22Rv1 (cell line): ENCODE measurements around the gene DEFB112.

Source experiments
- ZFX ChIP-seq: fragments of 450-650 bp; IDR thresholded peaks from 2 replicates; pipeline ENCODE4 v1.6.1; 2017; ENCODE audit warnings: antibody characterized with exemption, borderline replicate concordance
- TF ChIP-seq, protein P1 (sequence below): fragments of 450-650 bp; IDR thresholded peaks from 2 replicates; pipeline ENCODE4 v1.5.1; 2017; ENCODE audit warnings: mild to moderate bottlenecking

DNA sequence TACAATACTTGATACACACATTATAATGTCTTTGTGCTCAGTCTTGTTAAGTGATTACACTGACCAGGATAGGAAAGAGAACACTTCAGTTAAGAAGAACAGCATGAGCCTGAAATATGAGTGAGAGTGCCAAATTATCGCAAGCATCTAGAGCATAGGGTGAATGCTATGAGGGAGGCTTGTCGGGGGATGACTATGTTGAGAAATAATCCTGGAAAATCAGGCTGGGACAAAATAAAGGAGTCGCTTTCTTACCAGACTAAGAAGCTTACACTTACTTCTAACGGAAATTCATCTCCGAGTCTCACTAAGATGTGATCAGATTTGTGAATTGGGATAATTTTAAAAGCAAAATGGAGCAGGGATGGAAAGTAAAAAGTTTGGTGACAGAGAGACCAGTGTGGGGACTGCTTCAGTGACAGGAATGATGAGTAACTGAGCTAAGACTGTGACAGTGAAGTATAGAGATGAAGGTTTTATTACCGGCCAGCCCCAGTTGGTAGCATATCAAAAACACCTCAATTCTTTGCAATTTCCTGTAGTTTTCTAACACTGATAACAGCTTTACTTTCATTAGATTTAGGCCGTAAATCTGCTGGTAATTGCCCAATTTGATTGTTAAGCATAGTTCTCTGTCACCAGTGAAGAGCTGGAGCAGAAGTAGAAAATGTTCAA, 48.4 kb upstream of the DEFB112 start:
- TF ChIP-seq, protein P1, sequence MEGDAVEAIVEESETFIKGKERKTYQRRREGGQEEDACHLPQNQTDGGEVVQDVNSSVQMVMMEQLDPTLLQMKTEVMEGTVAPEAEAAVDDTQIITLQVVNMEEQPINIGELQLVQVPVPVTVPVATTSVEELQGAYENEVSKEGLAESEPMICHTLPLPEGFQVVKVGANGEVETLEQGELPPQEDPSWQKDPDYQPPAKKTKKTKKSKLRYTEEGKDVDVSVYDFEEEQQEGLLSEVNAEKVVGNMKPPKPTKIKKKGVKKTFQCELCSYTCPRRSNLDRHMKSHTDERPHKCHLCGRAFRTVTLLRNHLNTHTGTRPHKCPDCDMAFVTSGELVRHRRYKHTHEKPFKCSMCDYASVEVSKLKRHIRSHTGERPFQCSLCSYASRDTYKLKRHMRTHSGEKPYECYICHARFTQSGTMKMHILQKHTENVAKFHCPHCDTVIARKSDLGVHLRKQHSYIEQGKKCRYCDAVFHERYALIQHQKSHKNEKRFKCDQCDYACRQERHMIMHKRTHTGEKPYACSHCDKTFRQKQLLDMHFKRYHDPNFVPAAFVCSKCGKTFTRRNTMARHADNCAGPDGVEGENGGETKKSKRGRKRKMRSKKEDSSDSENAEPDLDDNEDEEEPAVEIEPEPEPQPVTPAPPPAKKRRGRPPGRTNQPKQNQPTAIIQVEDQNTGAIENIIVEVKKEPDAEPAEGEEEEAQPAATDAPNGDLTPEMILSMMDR: no peak
- TF ChIP-seq ZFX: no peak
